Tibial nerve (tissue), 4 donors: Measurements from ENCODE around the gene BACH2.

Source experiments
- EP300 ChIP-seq, 2 donors: sonication (generic); formaldehyde crosslinking; IDR thresholded peaks; one replicate each; pipeline ENCODE4 v1.6.1; 2017; ENCODE audit warnings: antibody characterized with exemption in 2 of 2, mild to moderate bottlenecking in 1 of 2
- POLR2A ChIP-seq, 2 donors: fragments of 450-650 bp; IDR thresholded peaks; one replicate each; pipeline ENCODE4 v1.6.1; 2017; ENCODE audit warnings: antibody characterized with exemption in 2 of 2, mild to moderate bottlenecking in 2 of 2, moderate library complexity in 2 of 2
- TF ChIP-seq, protein P1 (sequence below), 5 experiments: fragments of 200-600 bp in 3 of 5; fragments of 450-650 bp in 2 of 5; sonication (generic) in 3 of 5; IDR thresholded peaks; one replicate each; pipeline ENCODE4 v1.5.1; 2016 to 2019; ENCODE audit warnings: antibody characterized with exemption in 5 of 5, mild to moderate bottlenecking in 3 of 5, moderate library complexity in 2 of 5

GRCh38 chr6:90026216-90026615 lies 270.4 kb downstream of the BACH2 start:
- TF ChIP-seq, protein P1, sequence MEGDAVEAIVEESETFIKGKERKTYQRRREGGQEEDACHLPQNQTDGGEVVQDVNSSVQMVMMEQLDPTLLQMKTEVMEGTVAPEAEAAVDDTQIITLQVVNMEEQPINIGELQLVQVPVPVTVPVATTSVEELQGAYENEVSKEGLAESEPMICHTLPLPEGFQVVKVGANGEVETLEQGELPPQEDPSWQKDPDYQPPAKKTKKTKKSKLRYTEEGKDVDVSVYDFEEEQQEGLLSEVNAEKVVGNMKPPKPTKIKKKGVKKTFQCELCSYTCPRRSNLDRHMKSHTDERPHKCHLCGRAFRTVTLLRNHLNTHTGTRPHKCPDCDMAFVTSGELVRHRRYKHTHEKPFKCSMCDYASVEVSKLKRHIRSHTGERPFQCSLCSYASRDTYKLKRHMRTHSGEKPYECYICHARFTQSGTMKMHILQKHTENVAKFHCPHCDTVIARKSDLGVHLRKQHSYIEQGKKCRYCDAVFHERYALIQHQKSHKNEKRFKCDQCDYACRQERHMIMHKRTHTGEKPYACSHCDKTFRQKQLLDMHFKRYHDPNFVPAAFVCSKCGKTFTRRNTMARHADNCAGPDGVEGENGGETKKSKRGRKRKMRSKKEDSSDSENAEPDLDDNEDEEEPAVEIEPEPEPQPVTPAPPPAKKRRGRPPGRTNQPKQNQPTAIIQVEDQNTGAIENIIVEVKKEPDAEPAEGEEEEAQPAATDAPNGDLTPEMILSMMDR (IDR thresholded peaks at IDR 0.05), result no peak
- TF ChIP-seq POLR2A (IDR thresholded peaks at IDR 0.05) (no peak), EP300 (IDR thresholded peaks at IDR 0.05) (no peak)
